ENCODE data around the gene TADA2B.

- TF ChIP-seq CTCF (conservative IDR thresholded peaks at IDR 0.05; ENCODE audit: low read length) (no peak), EZH2phosphoT487 (IDR thresholded peaks at IDR 0.05; ENCODE audit: borderline replicate concordance) (no peak)
Measured at GRCh38 chr4:7029212-7029611, 14.0 kb upstream of the TADA2B start.

Data from Loucy (cell line).